Neural progenitor cell (in vitro differentiated cells): ENCODE measurements around the gene LHFPL2. TPM values are rescaled to one million over a fixed set of nuclear protein-coding genes. Genes with fewer than 3 reads are reported as not detected.

Experiments used
- DNase-seq: peaks from one replicate; pipeline ENCODE4 v3.0.0-alpha.2; 2016; ENCODE audit warnings: low spot score
- H2AFZ ChIP-seq: fragments of 200-600 bp; sonication (generic); replicated peaks from 2 replicates; pipeline ENCODE4 v1.6.1; 2016; ENCODE audit warnings: antibody characterized with exemption
- H3F3A ChIP-seq: fragments of 200-600 bp; sonication (generic); 2 replicates; pipeline ENCODE4 v1.6.1; 2016; ENCODE audit warnings: antibody characterized with exemption, low read depth
- H3K27ac ChIP-seq: fragments of 200-600 bp; sonication (generic); 2 replicates; pipeline ENCODE4 v1.5.1; 2016; ENCODE audit warnings: mild to moderate bottlenecking
- H3K27me3 ChIP-seq: fragments of 200-600 bp; sonication (generic); 2 replicates; pipeline ENCODE4 v1.6.1; 2016; ENCODE audit warnings: mild to moderate bottlenecking, moderate library complexity
- H3K36me3 ChIP-seq: fragments of 200-600 bp; sonication (generic); 2 replicates; pipeline ENCODE4 v1.5.1; 2016
- H3K4me1 ChIP-seq: fragments of 200-600 bp; sonication (generic); 2 replicates; pipeline ENCODE4 v1.6.1; 2016; ENCODE audit warnings: mixed run types
- H3K4me2 ChIP-seq: fragments of 200-600 bp; sonication (generic); 2 replicates; pipeline ENCODE4 v1.6.1; 2016
- H3K4me3 ChIP-seq: fragments of 200-600 bp; sonication (generic); 2 replicates; pipeline ENCODE4 v1.5.1; 2016
- H3K79me2 ChIP-seq: fragments of 200-600 bp; sonication (generic); 2 replicates; pipeline ENCODE4 v1.6.1; 2016; ENCODE audit warnings: low read depth
- H3K9ac ChIP-seq: fragments of 200-600 bp; sonication (generic); 2 replicates; pipeline ENCODE4 v1.6.1; 2016
- H3K9me3 ChIP-seq: fragments of 200-600 bp; sonication (generic); 2 replicates; pipeline ENCODE4 v1.5.1; 2016; ENCODE audit warnings: low read depth
- H4K20me1 ChIP-seq: fragments of 200-600 bp; sonication (generic); 2 replicates; pipeline ENCODE4 v1.6.1; 2016; ENCODE audit warnings: low read depth
- H3K27ac Mint-ChIP-seq: 3 replicates; pipeline ENCODE4 v1.8.0; 2021; ENCODE audit warnings: mixed read lengths
- H3K27me3 Mint-ChIP-seq: 2 replicates; pipeline ENCODE4 v1.8.0; 2022; ENCODE audit warnings: low read depth, mild to moderate bottlenecking, inconsistent platforms, moderate library complexity, mixed read lengths; ENCODE audit not compliant: insufficient read depth
- H3K36me3 Mint-ChIP-seq: 3 replicates; pipeline ENCODE4 v1.8.0; 2021; ENCODE audit warnings: mixed read lengths
- H3K4me1 Mint-ChIP-seq: 3 replicates; pipeline ENCODE4 v1.8.0; 2021; ENCODE audit warnings: mixed read lengths
- H3K4me3 Mint-ChIP-seq: 3 replicates; pipeline ENCODE4 v1.8.0; 2021; ENCODE audit warnings: mild to moderate bottlenecking, moderate library complexity, mixed read lengths
- H3K9me3 Mint-ChIP-seq: 3 replicates; pipeline ENCODE4 v1.8.0; 2020; ENCODE audit warnings: mixed read lengths
- CTCF ChIP-seq: fragments of 200-600 bp; sonication (generic); IDR thresholded peaks from 2 replicates; pipeline ENCODE4 v1.5.1; 2017; ENCODE audit warnings: antibody characterized with exemption, mild to moderate bottlenecking
- EZH2 ChIP-seq: fragments of 200-600 bp; sonication (generic); IDR thresholded peaks from 2 replicates; pipeline ENCODE4 v1.6.1; 2017; ENCODE audit warnings: antibody characterized with exemption, mild to moderate bottlenecking, moderate library complexity
- EZH2phosphoT487 ChIP-seq: fragments of 200-600 bp; sonication (generic); IDR thresholded peaks from 2 replicates; pipeline ENCODE4 v1.6.1; 2017; ENCODE audit warnings: antibody characterized with exemption
- total RNA-seq: library from RNA; depleted of rRNA; stranded (reverse); fragments of >200 nt; gene quantifications from 2 replicates; pipeline ENCODE4 v1.2.3, GENCODE V29; 2015; ENCODE audit warnings: low replicate concordance

LHFPL2 gene
- total RNA-seq, 1 donor from 2014 or later = 21.1 TPM

- Histone ChIP-seq H3K9me3 (no peaks in the 10 kb centered on the region), H3K4me1 (peaks cover 16% of the 10 kb centered on the region), H3K36me3 (no peaks in the 10 kb centered on the region), H3K9ac (no peak overlapping the region), H3K27ac (no peak overlapping the region), H2AFZ (no peak overlapping the region), H3K4me2 (no peak overlapping the region), H3F3A (no peaks in the 10 kb centered on the region), H3K4me3 (no peak overlapping the region), H4K20me1 (no peaks in the 10 kb centered on the region), H3K27me3 (no peaks in the 10 kb centered on the region), H3K79me2 (peaks cover 7% of the 10 kb centered on the region)
- H3K27ac Mint-ChIP-seq = no peak overlapping the region
- H3K4me3 Mint-ChIP-seq = no peak overlapping the region
- H3K36me3 Mint-ChIP-seq = peaks cover 36% of the 10 kb centered on the region
- peaks cover 2% of the 10 kb centered on the region for H3K9me3 Mint-ChIP-seq
- H3K4me1 Mint-ChIP-seq = peaks cover 15% of the 10 kb centered on the region
- no peak for TF ChIP-seq CTCF
- no peak for TF ChIP-seq EZH2
- TF ChIP-seq EZH2phosphoT487 = no peak
- peaks cover 4% of the 10 kb centered on the region for H3K27me3 Mint-ChIP-seq
- DNase-seq = no peak
These were observed 157.7 kb downstream of the LHFPL2 start for GRCh38 chr5:78490709-78491485.

- Histone ChIP-seq H4K20me1 (no peaks in the 10 kb centered on the region), H3K4me2 (no peak overlapping the region), H3K4me1 (peaks cover 7% of the 10 kb centered on the region), H3K36me3 (no peaks in the 10 kb centered on the region), H3K9ac (no peak overlapping the region), H3K4me3 (no peak overlapping the region), H3K9me3 (no peaks in the 10 kb centered on the region), H3F3A (no peaks in the 10 kb centered on the region), H3K27me3 (no peaks in the 10 kb centered on the region), H3K27ac (peak overlapping the region; percentile 36), H3K79me2 (no peaks in the 10 kb centered on the region), H2AFZ (no peak overlapping the region)
- TF ChIP-seq EZH2phosphoT487 = no peak
- no peak for TF ChIP-seq CTCF
- no peak for TF ChIP-seq EZH2
- peaks cover 8% of the 10 kb centered on the region for H3K4me1 Mint-ChIP-seq
- peaks cover 34% of the 10 kb centered on the region for H3K36me3 Mint-ChIP-seq
- DNase-seq = no peak
- peaks cover 2% of the 10 kb centered on the region for H3K9me3 Mint-ChIP-seq
- peaks cover 4% of the 10 kb centered on the region for H3K27me3 Mint-ChIP-seq
- H3K4me3 Mint-ChIP-seq = no peak overlapping the region
- H3K27ac Mint-ChIP-seq = no peak overlapping the region
These were observed 160.7 kb downstream of the LHFPL2 start for GRCh38 chr5:78487846-78488245.

GRCh38 chr5:78486218-78486617, 162.4 kb downstream of the LHFPL2 start:
- H3K27me3 Mint-ChIP-seq = peaks cover 3% of the 10 kb centered on the region
- H3K4me1 ChIP-seq = peaks cover 4% of the 10 kb centered on the region
- H4K20me1 ChIP-seq = no peaks in the 10 kb centered on the region
- peaks cover 31% of the 10 kb centered on the region for H3K36me3 Mint-ChIP-seq
- DNase-seq = no peak
- no peak overlapping the region for H3K4me2 ChIP-seq
- no peak overlapping the region for H3K9ac ChIP-seq
- no peaks in the 10 kb centered on the region for H3K79me2 ChIP-seq
- no peaks in the 10 kb centered on the region for H3K27me3 ChIP-seq
- peaks cover 8% of the 10 kb centered on the region for H3K4me1 Mint-ChIP-seq
- no peaks in the 10 kb centered on the region for H3F3A ChIP-seq
- no peak overlapping the region for H3K27ac Mint-ChIP-seq
- no peaks in the 10 kb centered on the region for H3K36me3 ChIP-seq
- H3K4me3 ChIP-seq = no peak overlapping the region
- H3K9me3 Mint-ChIP-seq = peaks cover 2% of the 10 kb centered on the region
- no peak overlapping the region for H3K27ac ChIP-seq
- TF ChIP-seq EZH2phosphoT487 (no peak), EZH2 (no peak), CTCF (no peak)
- H3K9me3 ChIP-seq = no peaks in the 10 kb centered on the region
- no peak overlapping the region for H2AFZ ChIP-seq
- no peak overlapping the region for H3K4me3 Mint-ChIP-seq
